ENCODE results near the gene SLC16A4.

SLC16A4 gene

DNA sequence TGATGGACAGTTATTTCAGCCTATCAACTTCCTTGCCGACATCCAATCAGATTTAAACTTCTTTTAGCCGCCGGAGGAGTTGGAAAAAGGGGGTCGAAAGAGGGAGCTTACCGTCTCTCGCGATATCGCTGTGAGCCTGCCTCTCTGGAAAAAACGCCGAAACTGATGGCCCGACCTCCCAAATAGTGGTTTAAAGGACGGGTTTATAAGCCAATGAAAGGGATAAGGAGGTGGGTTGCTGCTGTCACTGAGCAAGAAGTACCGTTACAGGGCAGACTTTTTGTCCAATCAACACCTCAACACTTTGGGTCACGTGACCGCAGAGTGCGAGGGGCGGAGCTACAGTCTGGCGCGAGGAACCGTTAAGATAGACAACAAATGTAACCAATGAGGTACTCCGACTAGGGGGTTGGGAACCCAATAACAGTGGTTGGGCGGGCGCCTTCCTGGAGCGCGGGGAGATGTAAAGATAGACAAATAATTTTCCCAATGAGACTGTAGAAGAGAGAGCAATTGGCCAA lies 51.9 kb downstream of the SLC16A4 start, which contains the start of gene RBM15:
Gene RBM15 (plus strand): TSS at position 492 of the 521 bp plus-strand sequence. CDS start 29 bp downstream, at position 521.
- Histone ChIP-seq H3K9me3 (ENCODE audit: control insufficient read depth, low read depth, low read length) (no peaks in the 10 kb centered on the region), H3K27ac (ENCODE audit: low read length) (peak within 1 kb of the TSS; percentile 88), H3K9ac (ENCODE audit: low read length) (peak within 1 kb of the TSS; percentile 82), H3K36me3 (ENCODE audit: control insufficient read depth, low read depth, low read length) (peaks cover 35% of the 10 kb centered on the region), H3K4me3 (ENCODE audit: low read length) (peak within 1 kb of the TSS; percentile 71), H3K27me3 (ENCODE audit: control insufficient read depth, insufficient read depth, low read length) (no peaks in the 10 kb centered on the region), H3K4me1 (ENCODE audit: control insufficient read depth, low read depth, low read length) (peaks cover 31% of the 10 kb centered on the region)

GRCh38 chr1:110338309-110338885 lies 52.4 kb downstream of the SLC16A4 start:
- no peaks in the 10 kb centered on the region for H3K9me3 ChIP-seq (ENCODE audit: control insufficient read depth, low read depth, low read length)
- peak overlapping the region; percentile 71 for H3K4me3 ChIP-seq (ENCODE audit: low read length)
- H3K27ac ChIP-seq (ENCODE audit: low read length) = peak overlapping the region; percentile 88
- H3K4me1 ChIP-seq (ENCODE audit: control insufficient read depth, low read depth, low read length) = peaks cover 28% of the 10 kb centered on the region
- H3K27me3 ChIP-seq (ENCODE audit: control insufficient read depth, insufficient read depth, low read length) = no peaks in the 10 kb centered on the region
- peaks cover 30% of the 10 kb centered on the region for H3K36me3 ChIP-seq (ENCODE audit: control insufficient read depth, low read depth, low read length)
- peak overlapping the region; percentile 82 for H3K9ac ChIP-seq (ENCODE audit: low read length)

DNA sequence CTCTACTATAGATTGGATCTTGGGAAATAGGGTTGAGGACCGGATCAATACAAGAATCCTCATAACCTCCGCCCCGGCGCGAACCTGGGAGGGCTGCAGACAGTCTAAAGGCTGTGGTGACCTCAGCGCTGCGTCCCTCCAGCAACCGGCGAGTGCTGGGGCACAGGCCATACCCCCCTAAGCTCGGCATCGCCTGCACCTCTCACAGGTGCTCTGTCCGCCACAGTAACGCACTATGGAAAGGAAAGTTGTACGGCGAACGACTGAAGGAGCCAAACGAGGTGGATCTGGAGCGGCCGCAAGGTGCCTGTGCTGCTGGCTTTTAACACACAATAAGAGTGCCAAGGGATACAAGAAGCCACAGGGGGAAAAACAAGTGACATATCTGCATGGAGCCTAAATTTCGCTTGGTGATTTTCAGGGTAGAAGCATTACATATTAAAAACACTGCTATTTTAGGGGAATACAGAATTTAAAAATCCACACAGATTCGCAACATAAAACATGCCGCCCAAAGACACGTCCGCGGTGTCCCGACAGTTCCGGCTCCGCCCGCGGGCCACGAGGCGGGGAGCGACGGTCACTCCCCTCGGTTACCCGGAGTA lies 53.0 kb downstream of the SLC16A4 start:
- Histone ChIP-seq H3K4me3 (ENCODE audit: low read length) (peak overlapping the region; percentile 71), H3K27ac (ENCODE audit: low read length) (peak overlapping the region; percentile 88), H3K36me3 (ENCODE audit: control insufficient read depth, low read depth, low read length) (peaks cover 24% of the 10 kb centered on the region), H3K27me3 (ENCODE audit: control insufficient read depth, insufficient read depth, low read length) (no peaks in the 10 kb centered on the region), H3K4me1 (ENCODE audit: control insufficient read depth, low read depth, low read length) (peaks cover 24% of the 10 kb centered on the region), H3K9ac (ENCODE audit: low read length) (peak overlapping the region; percentile 82), H3K9me3 (ENCODE audit: control insufficient read depth, low read depth, low read length) (no peaks in the 10 kb centered on the region)

DNA sequence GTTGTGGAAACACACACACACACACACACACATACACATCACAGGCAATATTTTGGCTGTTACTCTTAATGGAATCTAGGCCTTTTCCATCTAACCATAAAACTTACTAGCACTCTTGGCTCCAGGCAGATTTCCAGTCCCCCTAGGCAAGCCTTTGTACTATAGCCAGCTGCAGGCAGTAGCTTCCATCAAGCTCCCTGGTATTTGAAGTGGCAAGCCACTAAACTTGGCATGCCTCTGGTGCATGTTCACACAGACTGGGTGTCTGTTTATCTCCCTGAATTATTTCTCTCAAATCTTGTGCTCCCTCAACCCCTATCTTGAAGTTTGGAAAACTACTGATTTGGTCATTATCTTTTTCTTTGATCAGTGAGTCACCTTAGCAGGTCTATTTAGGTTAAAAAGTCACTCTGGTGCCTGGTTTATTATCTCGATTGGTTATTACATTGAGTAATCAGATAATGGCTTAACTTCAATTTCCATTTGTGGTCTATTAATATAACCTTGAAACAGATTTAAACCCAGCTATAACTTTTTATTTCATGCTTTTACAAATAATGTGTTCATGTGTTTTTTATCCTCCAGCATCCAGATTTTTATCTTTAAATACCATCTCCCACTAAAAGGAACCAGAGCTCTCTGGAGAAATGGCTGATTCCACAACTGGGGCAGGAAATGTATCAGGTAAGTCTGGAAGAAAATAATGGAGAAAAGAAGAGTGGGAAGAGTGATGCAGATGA lies 54.4 kb downstream of the SLC16A4 start:
- Histone ChIP-seq H3K4me3 (ENCODE audit: low read length) (peak overlapping the region; percentile 71), H3K36me3 (ENCODE audit: control insufficient read depth, low read depth, low read length) (peaks cover 11% of the 10 kb centered on the region), H3K27ac (ENCODE audit: low read length) (no peak overlapping the region), H3K4me1 (ENCODE audit: control insufficient read depth, low read depth, low read length) (peaks cover 16% of the 10 kb centered on the region), H3K9ac (ENCODE audit: low read length) (no peak overlapping the region), H3K9me3 (ENCODE audit: control insufficient read depth, low read depth, low read length) (no peaks in the 10 kb centered on the region), H3K27me3 (ENCODE audit: control insufficient read depth, insufficient read depth, low read length) (no peaks in the 10 kb centered on the region)

DNA sequence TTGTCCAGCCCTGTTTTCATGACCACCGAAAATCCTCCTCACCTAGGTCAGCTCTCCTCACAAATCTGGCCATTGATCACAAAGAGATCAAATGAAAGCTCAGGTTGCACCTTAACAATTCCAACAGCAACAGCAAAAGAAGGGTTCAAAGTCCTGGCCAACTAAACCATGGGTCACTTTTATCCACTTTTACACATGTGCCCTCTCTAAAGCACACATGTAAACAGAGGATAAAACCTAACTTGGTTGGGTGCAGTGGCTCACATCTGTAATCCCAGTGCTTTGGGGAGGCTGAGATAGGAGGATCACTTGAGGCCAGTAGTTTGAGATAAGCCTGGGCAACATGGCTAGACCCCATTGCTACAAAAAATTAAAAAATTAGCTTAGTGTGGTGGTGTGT lies 55.6 kb downstream of the SLC16A4 start:
- H3K4me1 ChIP-seq (ENCODE audit: control insufficient read depth, low read depth, low read length) = peaks cover 5% of the 10 kb centered on the region
- no peaks in the 10 kb centered on the region for H3K27me3 ChIP-seq (ENCODE audit: control insufficient read depth, insufficient read depth, low read length)
- H3K36me3 ChIP-seq (ENCODE audit: control insufficient read depth, low read depth, low read length) = no peaks in the 10 kb centered on the region
- no peak overlapping the region for H3K27ac ChIP-seq (ENCODE audit: low read length)
- no peak overlapping the region for H3K4me3 ChIP-seq (ENCODE audit: low read length)
- H3K9ac ChIP-seq (ENCODE audit: low read length) = no peak overlapping the region
- no peaks in the 10 kb centered on the region for H3K9me3 ChIP-seq (ENCODE audit: control insufficient read depth, low read depth, low read length)

DNA sequence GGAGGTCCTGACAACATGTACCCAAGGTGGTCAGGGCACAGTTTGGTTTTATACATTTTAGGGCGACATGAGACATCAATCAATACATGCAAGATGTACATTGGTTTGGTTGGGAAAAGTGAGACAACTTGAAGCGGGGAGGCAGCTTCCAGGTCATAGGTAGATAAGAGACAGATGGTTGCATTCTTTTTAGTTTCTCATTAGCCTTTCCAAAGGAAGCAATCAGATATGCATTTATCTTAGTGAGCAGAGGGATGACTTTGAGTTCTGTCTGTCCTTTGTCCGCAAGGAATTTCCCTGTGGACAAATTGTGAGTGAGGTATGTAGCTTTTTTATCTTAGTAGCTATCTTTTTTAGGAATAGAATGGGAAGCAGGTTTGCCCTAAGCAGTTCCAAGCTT lies 62.1 kb downstream of the SLC16A4 start:
- Histone ChIP-seq H3K4me3 (ENCODE audit: low read length) (no peak overlapping the region), H3K27ac (ENCODE audit: low read length) (no peak overlapping the region), H3K36me3 (ENCODE audit: control insufficient read depth, low read depth, low read length) (no peaks in the 10 kb centered on the region), H3K9ac (ENCODE audit: low read length) (no peak overlapping the region), H3K27me3 (ENCODE audit: control insufficient read depth, insufficient read depth, low read length) (no peaks in the 10 kb centered on the region), H3K9me3 (ENCODE audit: control insufficient read depth, low read depth, low read length) (no peaks in the 10 kb centered on the region), H3K4me1 (ENCODE audit: control insufficient read depth, low read depth, low read length) (no peaks in the 10 kb centered on the region)

DNA sequence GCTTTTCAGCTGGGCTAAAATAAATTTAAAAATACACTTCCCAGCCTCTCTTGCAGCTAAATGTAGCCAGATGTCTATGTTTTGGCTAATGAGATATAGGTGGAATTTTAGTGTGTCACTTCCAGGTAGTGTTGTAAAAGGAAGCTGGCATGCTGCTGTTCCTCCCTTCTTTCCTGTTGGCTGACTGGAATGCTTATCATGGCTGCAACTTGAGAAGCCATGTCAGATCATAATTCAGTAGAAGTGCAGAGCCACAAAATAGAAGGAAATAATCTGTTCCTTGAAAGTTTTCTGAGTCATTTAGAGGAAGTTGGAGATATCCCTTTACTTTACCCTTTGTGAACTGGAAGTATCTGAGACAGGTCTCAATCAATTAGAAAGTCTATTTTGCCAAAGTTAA lies 62.6 kb downstream of the SLC16A4 start:
- Histone ChIP-seq H3K9me3 (ENCODE audit: control insufficient read depth, low read depth, low read length) (no peaks in the 10 kb centered on the region), H3K27ac (ENCODE audit: low read length) (no peak overlapping the region), H3K4me1 (ENCODE audit: control insufficient read depth, low read depth, low read length) (no peaks in the 10 kb centered on the region)

DNA sequence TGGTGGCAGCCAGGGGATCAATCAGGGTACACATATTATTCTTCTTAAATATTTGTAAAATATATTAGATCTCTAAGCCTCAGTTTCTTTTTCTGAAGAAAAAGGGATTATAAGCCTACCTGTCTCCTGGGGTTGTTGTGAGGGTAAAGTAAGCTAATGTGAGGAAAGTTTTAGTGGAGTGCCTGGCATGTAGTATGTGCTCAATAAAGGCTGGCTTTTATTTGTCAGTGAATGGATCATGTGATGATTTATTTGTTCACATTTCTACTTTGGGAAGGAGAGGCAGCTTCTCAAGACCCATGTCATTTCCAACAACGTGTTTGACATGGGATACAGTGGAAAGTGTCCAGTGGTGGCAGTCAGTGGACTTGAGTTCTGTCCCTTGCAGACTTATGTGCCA lies 64.0 kb downstream of the SLC16A4 start:
- H3K27ac ChIP-seq (ENCODE audit: low read length) = no peak overlapping the region
- no peaks in the 10 kb centered on the region for H3K36me3 ChIP-seq (ENCODE audit: control insufficient read depth, low read depth, low read length)
- H3K9ac ChIP-seq (ENCODE audit: low read length) = no peak overlapping the region
- no peaks in the 10 kb centered on the region for H3K9me3 ChIP-seq (ENCODE audit: control insufficient read depth, low read depth, low read length)
- no peak overlapping the region for H3K4me3 ChIP-seq (ENCODE audit: low read length)
- H3K27me3 ChIP-seq (ENCODE audit: control insufficient read depth, insufficient read depth, low read length) = no peaks in the 10 kb centered on the region
- no peaks in the 10 kb centered on the region for H3K4me1 ChIP-seq (ENCODE audit: control insufficient read depth, low read depth, low read length)

More for the DNA sequence above, 62.6 kb downstream of the SLC16A4 start:
- no peaks in the 10 kb centered on the region for H3K36me3 ChIP-seq (ENCODE audit: control insufficient read depth, low read depth, low read length)
- no peak overlapping the region for H3K9ac ChIP-seq (ENCODE audit: low read length)
- no peaks in the 10 kb centered on the region for H3K27me3 ChIP-seq (ENCODE audit: control insufficient read depth, insufficient read depth, low read length)
- no peak overlapping the region for H3K4me3 ChIP-seq (ENCODE audit: low read length)

- H3K27me3 ChIP-seq (ENCODE audit: control insufficient read depth, insufficient read depth, low read length) = no peaks in the 10 kb centered on the region
- no peaks in the 10 kb centered on the region for H3K36me3 ChIP-seq (ENCODE audit: control insufficient read depth, low read depth, low read length)
- H3K4me1 ChIP-seq (ENCODE audit: control insufficient read depth, low read depth, low read length) = no peaks in the 10 kb centered on the region
- H3K4me3 ChIP-seq (ENCODE audit: low read length) = no peak overlapping the region
- H3K9me3 ChIP-seq (ENCODE audit: control insufficient read depth, low read depth, low read length) = no peaks in the 10 kb centered on the region
- no peak overlapping the region for H3K27ac ChIP-seq (ENCODE audit: low read length)
- H3K9ac ChIP-seq (ENCODE audit: low read length) = no peak overlapping the region
Measured at GRCh38 chr1:110324667-110325066, 66.2 kb downstream of the SLC16A4 start.

DNA sequence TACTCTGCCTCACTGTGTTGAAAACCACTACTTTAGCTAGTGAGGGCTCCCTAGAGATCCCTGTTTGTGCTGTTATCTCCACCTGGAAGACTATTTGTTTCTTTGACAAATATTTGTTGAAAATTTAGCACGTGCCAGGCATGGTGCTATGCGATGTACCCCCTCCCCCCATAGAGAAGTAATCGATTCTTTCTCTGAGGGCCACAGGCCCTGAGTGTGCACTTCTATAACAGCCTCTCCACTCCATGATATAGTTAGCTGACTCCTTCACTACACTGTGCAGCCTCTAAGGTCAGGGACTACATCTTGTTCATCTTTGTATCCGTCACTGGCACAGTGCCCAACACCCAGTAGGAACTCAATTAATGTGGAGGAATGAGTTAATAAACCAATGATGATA lies 69.0 kb downstream of the SLC16A4 start:
- Histone ChIP-seq H3K36me3 (ENCODE audit: control insufficient read depth, low read depth, low read length) (no peaks in the 10 kb centered on the region), H3K27ac (ENCODE audit: low read length) (no peak overlapping the region), H3K9ac (ENCODE audit: low read length) (no peak overlapping the region), H3K4me1 (ENCODE audit: control insufficient read depth, low read depth, low read length) (no peaks in the 10 kb centered on the region), H3K9me3 (ENCODE audit: control insufficient read depth, low read depth, low read length) (no peaks in the 10 kb centered on the region), H3K4me3 (ENCODE audit: low read length) (no peak overlapping the region), H3K27me3 (ENCODE audit: control insufficient read depth, insufficient read depth, low read length) (no peaks in the 10 kb centered on the region)

DNA sequence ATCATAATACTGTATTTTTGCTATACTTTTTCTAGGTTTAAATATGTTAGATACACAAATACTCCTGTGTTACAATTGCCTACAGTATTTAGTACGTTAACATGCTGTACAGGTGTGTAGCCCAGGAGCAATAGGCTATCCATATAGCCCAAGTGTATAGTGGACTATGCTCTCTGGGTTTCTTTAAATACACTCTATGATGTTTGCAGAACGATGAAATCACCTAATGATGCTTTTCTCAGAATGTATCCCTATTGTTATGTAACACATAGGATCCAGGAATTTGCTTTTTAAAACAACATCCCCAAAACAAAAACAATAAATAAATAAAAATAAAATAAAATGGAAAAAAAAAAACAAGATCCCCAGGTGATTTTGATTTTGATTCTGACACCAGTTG lies 69.8 kb downstream of the SLC16A4 start:
- no peaks in the 10 kb centered on the region for H3K4me1 ChIP-seq (ENCODE audit: control insufficient read depth, low read depth, low read length)
- H3K9me3 ChIP-seq (ENCODE audit: control insufficient read depth, low read depth, low read length) = no peaks in the 10 kb centered on the region
- H3K27me3 ChIP-seq (ENCODE audit: control insufficient read depth, insufficient read depth, low read length) = no peaks in the 10 kb centered on the region
- no peaks in the 10 kb centered on the region for H3K36me3 ChIP-seq (ENCODE audit: control insufficient read depth, low read depth, low read length)
- H3K27ac ChIP-seq (ENCODE audit: low read length) = no peak overlapping the region
- no peak overlapping the region for H3K9ac ChIP-seq (ENCODE audit: low read length)
- no peak overlapping the region for H3K4me3 ChIP-seq (ENCODE audit: low read length)
